Gastrocnemius medialis (tissue), 4 donors: ENCODE data around the gene FAH. TPM values are rescaled to one million over a fixed set of nuclear protein-coding genes. Genes with fewer than 3 reads are reported as not detected.

Source experiments
- ATAC-seq, 2 donors: fragments of 150-250 bp; one replicate each; pipeline ENCODE4 v1.9.1; 2016
- DNase-seq, 2 donors: peaks; one replicate each; pipeline ENCODE4 v3.0.0-alpha.2; 2019
- H3K27ac ChIP-seq, 4 donors: fragments of 200-600 bp; sonication (generic); 1 replicate in 1 of 4; 2 replicates in 3 of 4; pipeline ENCODE4 v1.5.1; 2016 to 2018; ENCODE audit warnings: mild to moderate bottlenecking in 2 of 4, moderate library complexity in 1 of 4
- H3K27me3 ChIP-seq, 3 donors: fragments of 200-600 bp; sonication (generic) in 2 of 3; 1 replicate in 1 of 3; 2 replicates in 2 of 3; pipeline versions ENCODE4 v1.5.1 to v1.6.0; 2016 to 2019; ENCODE audit warnings: mild to moderate bottlenecking in 1 of 3, moderate library complexity in 1 of 3
- H3K36me3 ChIP-seq, 2 donors: fragments of 200-600 bp; sonication (generic) in 1 of 2; one replicate each; pipeline ENCODE4 v1.5.1; 2017 to 2018
- H3K4me1 ChIP-seq, 2 donors: fragments of 200-600 bp; sonication (generic) in 1 of 2; one replicate each; pipeline ENCODE4 v1.5.1; 2016 to 2017; ENCODE audit warnings: mild to moderate bottlenecking in 2 of 2
- H3K4me3 ChIP-seq, 4 donors: fragments of 200-600 bp; sonication (generic) in 3 of 4; 1 replicate in 1 of 4; 2 replicates in 3 of 4; pipeline ENCODE4 v1.5.1; 2016 to 2019; ENCODE audit warnings: mild to moderate bottlenecking in 2 of 4
- H3K9me3 ChIP-seq, 3 donors: fragments of 200-600 bp; sonication (generic) in 2 of 3; 1 replicate in 1 of 3; 2 replicates in 2 of 3; pipeline ENCODE4 v1.5.1; 2016 to 2019
- CTCF ChIP-seq, 5 experiments: fragments of 450-650 bp in 3 of 5; fragments of 200-600 bp in 2 of 5; sonication (generic) in 2 of 5; IDR thresholded peaks in 4 of 5; conservative IDR thresholded peaks in 1 of 5; 1 replicate in 4 of 5; 2 replicates in 1 of 5; pipeline ENCODE4 v1.5.1; 2016 to 2019; ENCODE audit warnings: antibody characterized with exemption in 5 of 5, mild to moderate bottlenecking in 3 of 5, moderate library complexity in 3 of 5
- POLR2A ChIP-seq, 2 donors: fragments of 450-650 bp; IDR thresholded peaks; one replicate each; pipeline ENCODE4 v1.6.1; 2017; ENCODE audit warnings: antibody characterized with exemption in 2 of 2, mild to moderate bottlenecking in 2 of 2, moderate library complexity in 2 of 2
- in situ Hi-C, 4 donors: fragments of 200-750 bp; cut with MboI; loops; one replicate each; pipeline versions ENCODE4 v1.15.0 to v1.8.0; 2017; ENCODE audit warnings: low sequenced_read_pairs in 4 of 4
- intact Hi-C: fragments of 100-400 bp; cut with DNase I; formaldehyde crosslinking; loops from one replicate; pipeline ENCODE4 v1.15.1; 2023; ENCODE audit warnings: low total_unique reads
- total RNA-seq, 4 donors: library from RNA; depleted of rRNA; stranded (reverse); fragments of >200 nt; gene quantifications; one replicate each; pipeline versions ENCODE4 v1.1.0 to v1.2.3, GENCODE V29; 2016

FAH gene
- total RNA-seq, 4 donors from 2014 or later: 7.7 to 16.7 (median 12.3) TPM

GRCh38 chr15:80199869-80200268, 47.1 kb downstream of the FAH start:
- Histone ChIP-seq H3K27me3 (no peaks in the 10 kb centered on the region), H3K4me1 (no peaks in the 10 kb centered on the region), H3K9me3 (no peaks in the 10 kb centered on the region), H3K4me3 (no peak overlapping the region), H3K36me3 (no peaks in the 10 kb centered on the region), H3K27ac (no peak overlapping the region)
- TF ChIP-seq POLR2A (IDR thresholded peaks at IDR 0.05) (no peak), CTCF (IDR thresholded peaks at IDR 0.05 in 4 of 5, conservative IDR thresholded peaks at IDR 0.05 in 1 of 5) (no peak)
- ATAC-seq: no peak
- DNase-seq: no peak
- in situ Hi-C loops (no loop called here), intact Hi-C loops (no loop called here)

- in situ Hi-C loops: no loop called here
- Histone ChIP-seq H3K9me3 (no peaks in the 10 kb centered on the region), H3K4me1 (no peaks in the 10 kb centered on the region), H3K4me3 (no peak overlapping the region), H3K27ac (no peak overlapping the region), H3K27me3 (no peaks in the 10 kb centered on the region), H3K36me3 (no peaks in the 10 kb centered on the region)
- intact Hi-C loops: no loop called here
- DNase-seq (no peak), ATAC-seq (no peak)
- TF ChIP-seq POLR2A (IDR thresholded peaks at IDR 0.05) (no peak), CTCF (IDR thresholded peaks at IDR 0.05 in 4 of 5, conservative IDR thresholded peaks at IDR 0.05 in 1 of 5) (no peak)
Measured at GRCh38 chr15:80201256-80202015, 48.6 kb downstream of the FAH start.

GRCh38 chr15:80202016-80202315, 49.2 kb downstream of the FAH start:
- Histone ChIP-seq H3K27ac (no peak overlapping the region), H3K9me3 (no peaks in the 10 kb centered on the region), H3K4me1 (no peaks in the 10 kb centered on the region), H3K4me3 (no peak overlapping the region), H3K27me3 (no peaks in the 10 kb centered on the region), H3K36me3 (no peaks in the 10 kb centered on the region)
- ATAC-seq: no peak
- no peak for DNase-seq
- TF ChIP-seq CTCF (IDR thresholded peaks at IDR 0.05 in 4 of 5, conservative IDR thresholded peaks at IDR 0.05 in 1 of 5): no peak
- no peak for TF ChIP-seq POLR2A (IDR thresholded peaks at IDR 0.05)
- in situ Hi-C loops: no loop called here
- intact Hi-C loops: no loop called here

GRCh38 chr15:80202641-80203360, 50.0 kb downstream of the FAH start:
- H3K27ac ChIP-seq: no peak overlapping the region
- intact Hi-C loops (no loop called here), in situ Hi-C loops (no loop called here)
- H3K4me3 ChIP-seq: no peak overlapping the region
- TF ChIP-seq CTCF (IDR thresholded peaks at IDR 0.05 in 4 of 5, conservative IDR thresholded peaks at IDR 0.05 in 1 of 5): no peak
- TF ChIP-seq POLR2A (IDR thresholded peaks at IDR 0.05): no peak
- no peaks in the 10 kb centered on the region for H3K4me1 ChIP-seq
- ATAC-seq: no peak
- no peaks in the 10 kb centered on the region for H3K9me3 ChIP-seq
- no peaks in the 10 kb centered on the region for H3K27me3 ChIP-seq
- no peak for DNase-seq
- H3K36me3 ChIP-seq: no peaks in the 10 kb centered on the region
